HepG2 (cell line): ENCODE results near the gene MAPK8IP3. TPM values are rescaled to one million over a fixed set of nuclear protein-coding genes. Genes with fewer than 3 reads are reported as not detected.

Experiments used
- FOSL1 ChIP-seq: sonication (generic); formaldehyde crosslinking; IDR thresholded peaks from 2 replicates; pipeline ENCODE4 v1.9.0; 2021; ENCODE audit warnings: missing genetic modification reagents, borderline replicate concordance
- HOXA9 ChIP-seq: sonication (generic); formaldehyde crosslinking; IDR thresholded peaks from 2 replicates; pipeline ENCODE4 v1.8.1; 2022; ENCODE audit warnings: missing genetic modification reagents, mild to moderate bottlenecking, moderate library complexity, borderline replicate concordance
- IRF2 ChIP-seq: IDR thresholded peaks from 2 replicates; pipeline ENCODE4 v1.6.1; 2018; ENCODE audit warnings: missing genetic modification reagents, missing compliant biosample characterization
- KLF12 ChIP-seq: sonication (generic); formaldehyde crosslinking; IDR thresholded peaks from 2 replicates; pipeline ENCODE4 v1.4.0; 2020; ENCODE audit warnings: missing genetic modification reagents, borderline replicate concordance
- MED13 ChIP-seq: sonication (generic); formaldehyde crosslinking; IDR thresholded peaks from 2 replicates; pipeline ENCODE4 v1.5.0; 2020; ENCODE audit warnings: missing genetic modification reagents
- RARA ChIP-seq: IDR thresholded peaks from 2 replicates; pipeline ENCODE4 v1.6.1; 2016; ENCODE audit warnings: missing genetic modification reagents, missing compliant biosample characterization
- SAP130 ChIP-seq: IDR thresholded peaks from 2 replicates; pipeline ENCODE4 v1.6.1; 2016; ENCODE audit warnings: low read depth
- ZFP1 ChIP-seq: IDR thresholded peaks from 2 replicates; pipeline ENCODE4 v1.6.1; 2016
- ZMAT3 ChIP-seq: sonication (generic); formaldehyde crosslinking; conservative IDR thresholded peaks from 2 replicates; pipeline ENCODE4 v1.7.0; 2021; ENCODE audit warnings: missing genetic modification reagents
- ZNF10 ChIP-seq: sonication (generic); formaldehyde crosslinking; IDR thresholded peaks from 2 replicates; pipeline ENCODE4 v1.4.0; 2020; ENCODE audit warnings: mild to moderate bottlenecking, low read depth, missing genetic modification reagents, borderline replicate concordance
- ZNF230 ChIP-seq: sonication (generic); formaldehyde crosslinking; IDR thresholded peaks from 2 replicates; pipeline ENCODE4 v1.4.0; 2020; ENCODE audit warnings: mild to moderate bottlenecking, missing genetic modification reagents
- ZNF737 ChIP-seq: sonication (generic); formaldehyde crosslinking; IDR thresholded peaks from 2 replicates; pipeline ENCODE4 v1.5.0; 2020; ENCODE audit warnings: missing genetic modification reagents, mild to moderate bottlenecking, borderline replicate concordance
- ZSCAN21 ChIP-seq: sonication (generic); formaldehyde crosslinking; IDR thresholded peaks from 2 replicates; pipeline ENCODE4 v1.8.0; 2022; ENCODE audit warnings: mild to moderate bottlenecking, missing genetic modification reagents, moderate library complexity, borderline replicate concordance
- polyA plus RNA-seq, 8 experiments: library from polyadenylated mRNA; depleted of rRNA in 3 of 8; stranded (reverse) in 7 of 8; unstranded in 1 of 8; fragments of >200 nt; fragmentation: Illumina TruSeq in 4 of 8; extraction: Trizol in 4 of 8; gene quantifications; 2 replicates each; pipeline versions ENCODE4 v1.2.1 to v1.2.3, GENCODE V29; 2011 to 2016; ENCODE audit warnings: low read depth in 4 of 8, missing spikeins in 1 of 8, mixed read lengths in 1 of 8; ENCODE audit not compliant: insufficient read depth in 1 of 8
- total RNA-seq, 5 experiments: library from RNA; depleted of rRNA; stranded (reverse); fragments of >200 nt; fragmentation: Illumina TruSeq; extraction: Trizol; gene quantifications; 2 replicates each; pipeline ENCODE4 v1.2.3, GENCODE V29; 2016; ENCODE audit warnings: low read depth in 1 of 5
- TF ChIP-seq, protein P1 (sequence below): sonication (generic); formaldehyde crosslinking; IDR thresholded peaks from 2 replicates; pipeline ENCODE4 v1.4.0; 2020; ENCODE audit warnings: missing genetic modification reagents
- TF ChIP-seq, protein P2 (sequence below): sonication (generic); formaldehyde crosslinking; IDR thresholded peaks from 2 replicates; pipeline ENCODE4 v1.5.0; 2020; ENCODE audit warnings: mild to moderate bottlenecking, missing genetic modification reagents, moderate library complexity
- TF ChIP-seq, protein P3 (sequence below): IDR thresholded peaks from 2 replicates; pipeline ENCODE4 v1.6.1; 2016; ENCODE audit warnings: missing biosample characterization, missing genetic modification reagents, low read depth
- TF ChIP-seq, protein P4 (sequence below): sonication (generic); formaldehyde crosslinking; IDR thresholded peaks from 2 replicates; pipeline ENCODE4 v1.9.0; 2021; ENCODE audit warnings: missing genetic modification reagents, borderline replicate concordance
- TF ChIP-seq, protein P5 (sequence below): sonication (generic); formaldehyde crosslinking; IDR thresholded peaks from 2 replicates; pipeline ENCODE4 v1.9.0; 2022; ENCODE audit warnings: missing genetic modification reagents, mild to moderate bottlenecking, borderline replicate concordance

Gene MAPK8IP3
- total and polyA plus RNA-seq, 2 of the 13 experiments (the other 11 are each of a cell fraction or from before 2014, with no cell fraction given), result 25.1 to 41.7 TPM

DNA sequence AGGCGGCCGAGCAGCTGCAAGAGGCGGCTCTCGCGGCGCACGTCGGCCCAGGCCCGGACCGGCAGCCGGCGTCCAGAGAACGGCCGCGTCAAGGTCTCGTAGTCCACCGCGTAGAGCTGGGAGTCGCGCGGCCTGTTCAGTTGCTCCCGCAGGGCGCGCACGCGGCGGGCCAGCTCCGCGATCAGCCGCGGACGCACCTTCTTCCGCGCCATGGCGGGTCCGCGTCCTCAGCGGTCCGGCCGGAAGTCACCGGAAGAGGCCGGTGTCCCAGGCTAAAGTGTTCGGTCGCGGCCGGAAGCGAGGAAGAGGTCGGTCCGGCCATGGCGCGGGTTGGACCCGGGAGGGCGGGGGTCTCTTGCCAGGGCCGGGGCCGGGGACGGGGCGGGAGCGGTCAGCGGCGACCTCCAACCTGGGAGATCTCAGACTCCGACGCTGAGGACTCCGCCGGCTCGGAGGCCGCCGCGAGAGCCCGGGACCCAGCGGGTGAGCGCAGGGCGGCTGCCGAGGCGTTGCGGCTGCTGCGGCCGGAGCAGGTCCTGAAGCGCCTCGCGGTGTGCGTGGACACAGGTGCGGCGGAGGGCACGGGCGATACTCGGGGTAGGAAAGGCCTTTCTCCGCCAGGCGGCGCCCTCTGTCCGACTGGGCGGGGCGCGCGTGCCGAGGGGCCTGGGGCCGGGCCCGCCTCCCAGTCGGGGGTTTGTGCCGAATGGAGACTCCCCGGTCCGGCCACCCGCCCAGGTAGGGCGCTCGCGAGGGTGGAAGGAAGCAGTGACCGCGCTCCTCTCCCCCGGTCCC, 67.1 kb downstream of the MAPK8IP3 start, which contains the start of gene MRPS34 (continued):
- TF ChIP-seq ZNF10 (no peak), HOXA9 (CRISPR knock-in tag) (peak; percentile 88; the same call in 1 of the 2 replicates), ZNF230 (CRISPR knock-in tag) (no peak), ZSCAN21 (CRISPR knock-in tag) (peak; percentile 81), ZFP1 (CRISPR knock-in tag) (0 out of 2 replicates have a peak, but pooled peaks have one; percentile 2), RARA (CRISPR knock-in tag) (peak; percentile 54), IRF2 (peak; percentile 73), KLF12 (CRISPR knock-in tag) (peak; percentile 94), ZMAT3 (CRISPR knock-in tag) (peak; percentile 92), ZNF737 (CRISPR knock-in tag) (no peak; the same call in 1 of the 2 replicates), SAP130 (CRISPR knock-in tag) (peak; percentile 87), FOSL1 (peak; percentile 44; the same call in 1 of the 2 replicates), MED13 (CRISPR knock-in tag) (peak; percentile 74; the same call in 1 of the 2 replicates)
- TF ChIP-seq, protein P1, sequence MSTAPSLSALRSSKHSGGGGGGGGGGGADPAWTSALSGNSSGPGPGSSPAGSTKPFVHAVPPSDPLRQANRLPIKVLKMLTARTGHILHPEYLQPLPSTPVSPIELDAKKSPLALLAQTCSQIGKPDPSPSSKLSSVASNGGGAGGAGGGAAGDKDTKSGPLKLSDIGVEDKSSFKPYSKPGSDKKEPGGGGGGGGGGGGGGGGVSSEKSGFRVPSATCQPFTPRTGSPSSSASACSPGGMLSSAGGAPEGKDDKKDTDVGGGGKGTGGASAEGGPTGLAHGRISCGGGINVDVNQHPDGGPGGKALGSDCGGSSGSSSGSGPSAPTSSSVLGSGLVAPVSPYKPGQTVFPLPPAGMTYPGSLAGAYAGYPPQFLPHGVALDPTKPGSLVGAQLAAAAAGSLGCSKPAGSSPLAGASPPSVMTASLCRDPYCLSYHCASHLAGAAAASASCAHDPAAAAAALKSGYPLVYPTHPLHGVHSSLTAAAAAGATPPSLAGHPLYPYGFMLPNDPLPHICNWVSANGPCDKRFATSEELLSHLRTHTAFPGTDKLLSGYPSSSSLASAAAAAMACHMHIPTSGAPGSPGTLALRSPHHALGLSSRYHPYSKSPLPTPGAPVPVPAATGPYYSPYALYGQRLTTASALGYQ, result peak; percentile 40; the same call in 1 of the 2 replicates
- TF ChIP-seq, protein P2, sequence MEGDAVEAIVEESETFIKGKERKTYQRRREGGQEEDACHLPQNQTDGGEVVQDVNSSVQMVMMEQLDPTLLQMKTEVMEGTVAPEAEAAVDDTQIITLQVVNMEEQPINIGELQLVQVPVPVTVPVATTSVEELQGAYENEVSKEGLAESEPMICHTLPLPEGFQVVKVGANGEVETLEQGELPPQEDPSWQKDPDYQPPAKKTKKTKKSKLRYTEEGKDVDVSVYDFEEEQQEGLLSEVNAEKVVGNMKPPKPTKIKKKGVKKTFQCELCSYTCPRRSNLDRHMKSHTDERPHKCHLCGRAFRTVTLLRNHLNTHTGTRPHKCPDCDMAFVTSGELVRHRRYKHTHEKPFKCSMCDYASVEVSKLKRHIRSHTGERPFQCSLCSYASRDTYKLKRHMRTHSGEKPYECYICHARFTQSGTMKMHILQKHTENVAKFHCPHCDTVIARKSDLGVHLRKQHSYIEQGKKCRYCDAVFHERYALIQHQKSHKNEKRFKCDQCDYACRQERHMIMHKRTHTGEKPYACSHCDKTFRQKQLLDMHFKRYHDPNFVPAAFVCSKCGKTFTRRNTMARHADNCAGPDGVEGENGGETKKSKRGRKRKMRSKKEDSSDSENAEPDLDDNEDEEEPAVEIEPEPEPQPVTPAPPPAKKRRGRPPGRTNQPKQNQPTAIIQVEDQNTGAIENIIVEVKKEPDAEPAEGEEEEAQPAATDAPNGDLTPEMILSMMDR (CRISPR knock-in tag), result peak; percentile 91
- TF ChIP-seq, protein P3, sequence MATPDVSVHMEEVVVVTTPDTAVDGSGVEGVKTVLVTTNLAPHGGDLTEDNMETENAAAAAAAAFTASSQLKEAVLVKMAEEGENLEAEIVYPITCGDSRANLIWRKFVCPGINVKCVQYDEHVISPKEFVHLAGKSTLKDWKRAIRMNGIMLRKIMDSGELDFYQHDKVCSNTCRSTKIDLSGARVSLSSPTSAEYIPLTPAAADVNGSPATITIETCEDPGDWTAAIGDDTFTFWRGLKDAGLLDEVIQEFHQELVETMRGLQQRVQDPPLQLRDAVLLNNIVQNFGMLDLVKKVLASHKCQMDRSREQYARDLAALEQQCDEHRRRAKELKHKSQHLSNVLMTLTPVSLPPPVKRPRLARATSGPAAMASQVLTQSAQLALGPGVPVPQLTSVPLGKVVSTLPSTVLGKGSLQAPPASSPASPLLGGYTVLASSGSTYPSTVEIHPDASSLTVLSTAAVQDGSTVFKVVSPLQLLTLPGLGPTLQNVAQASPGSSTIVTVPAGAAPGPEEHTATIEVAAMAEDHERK (CRISPR knock-in tag), result no peak; the same call in 1 of the 2 replicates
- TF ChIP-seq, protein P4, sequence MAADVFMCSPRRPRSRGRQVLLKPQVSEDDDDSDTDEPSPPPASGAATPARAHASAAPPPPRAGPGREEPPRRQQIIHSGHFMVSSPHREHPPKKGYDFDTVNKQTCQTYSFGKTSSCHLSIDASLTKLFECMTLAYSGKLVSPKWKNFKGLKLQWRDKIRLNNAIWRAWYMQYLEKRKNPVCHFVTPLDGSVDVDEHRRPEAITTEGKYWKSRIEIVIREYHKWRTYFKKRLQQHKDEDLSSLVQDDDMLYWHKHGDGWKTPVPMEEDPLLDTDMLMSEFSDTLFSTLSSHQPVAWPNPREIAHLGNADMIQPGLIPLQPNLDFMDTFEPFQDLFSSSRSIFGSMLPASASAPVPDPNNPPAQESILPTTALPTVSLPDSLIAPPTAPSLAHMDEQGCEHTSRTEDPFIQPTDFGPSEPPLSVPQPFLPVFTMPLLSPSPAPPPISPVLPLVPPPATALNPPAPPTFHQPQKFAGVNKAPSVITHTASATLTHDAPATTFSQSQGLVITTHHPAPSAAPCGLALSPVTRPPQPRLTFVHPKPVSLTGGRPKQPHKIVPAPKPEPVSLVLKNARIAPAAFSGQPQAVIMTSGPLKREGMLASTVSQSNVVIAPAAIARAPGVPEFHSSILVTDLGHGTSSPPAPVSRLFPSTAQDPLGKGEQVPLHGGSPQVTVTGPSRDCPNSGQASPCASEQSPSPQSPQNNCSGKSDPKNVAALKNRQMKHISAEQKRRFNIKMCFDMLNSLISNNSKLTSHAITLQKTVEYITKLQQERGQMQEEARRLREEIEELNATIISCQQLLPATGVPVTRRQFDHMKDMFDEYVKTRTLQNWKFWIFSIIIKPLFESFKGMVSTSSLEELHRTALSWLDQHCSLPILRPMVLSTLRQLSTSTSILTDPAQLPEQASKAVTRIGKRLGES, result no peak
- TF ChIP-seq, protein P5, sequence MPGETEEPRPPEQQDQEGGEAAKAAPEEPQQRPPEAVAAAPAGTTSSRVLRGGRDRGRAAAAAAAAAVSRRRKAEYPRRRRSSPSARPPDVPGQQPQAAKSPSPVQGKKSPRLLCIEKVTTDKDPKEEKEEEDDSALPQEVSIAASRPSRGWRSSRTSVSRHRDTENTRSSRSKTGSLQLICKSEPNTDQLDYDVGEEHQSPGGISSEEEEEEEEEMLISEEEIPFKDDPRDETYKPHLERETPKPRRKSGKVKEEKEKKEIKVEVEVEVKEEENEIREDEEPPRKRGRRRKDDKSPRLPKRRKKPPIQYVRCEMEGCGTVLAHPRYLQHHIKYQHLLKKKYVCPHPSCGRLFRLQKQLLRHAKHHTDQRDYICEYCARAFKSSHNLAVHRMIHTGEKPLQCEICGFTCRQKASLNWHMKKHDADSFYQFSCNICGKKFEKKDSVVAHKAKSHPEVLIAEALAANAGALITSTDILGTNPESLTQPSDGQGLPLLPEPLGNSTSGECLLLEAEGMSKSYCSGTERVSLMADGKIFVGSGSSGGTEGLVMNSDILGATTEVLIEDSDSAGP (CRISPR knock-in tag), result peak; percentile 93
